Stimulated activated naive CD4-positive, alpha-beta T cell (primary cell): ENCODE results near the gene KRT84.
A peak's percentile ranks its signal among the peaks of the same experiment; 100 is the strongest.

ENCODE experiments used
- DNase-seq, 6 experiments: peaks; one replicate each; lab custom pipeline; 2025; lab: John Stamatoyannopoulos, UW

The KRT84 gene

GRCh38 chr12:52383331-52383730 is 2.1 kb downstream of the KRT84 start:
- DNase-seq, result no peak

- DNase-seq, result peak in 2 of 6 experiments; percentile 10 to 11
Measured at GRCh38 chr12:52382854-52383253, 2.6 kb downstream of the KRT84 start.

GRCh38 chr12:52381206-52381605 is 4.2 kb downstream of the KRT84 start:
- no peak for DNase-seq

GRCh38 chr12:52380271-52380694 is 5.2 kb downstream of the KRT84 start:
- no peak for DNase-seq

GRCh38 chr12:52379536-52379935 is 5.9 kb downstream of the KRT84 start:
- no peak for DNase-seq

GRCh38 chr12:52378091-52378490 is 7.4 kb downstream of the KRT84 start:
- DNase-seq, result no peak

GRCh38 chr12:52377266-52377665 is 8.2 kb downstream of the KRT84 start:
- no peak for DNase-seq

- DNase-seq, result peak; percentile 4 to 38 (median 20)
Measured at GRCh38 chr12:52372216-52373154, 13.0 kb downstream of the KRT84 start.

- DNase-seq, result no peak
Measured at GRCh38 chr12:52371716-52372115, 13.7 kb downstream of the KRT84 start.

- no peak for DNase-seq
Measured at GRCh38 chr12:52370926-52371608, 14.4 kb downstream of the KRT84 start.

- DNase-seq, result no peak
Measured at GRCh38 chr12:52369809-52370208, 15.6 kb downstream of the KRT84 start.

GRCh38 chr12:52369211-52369610 is 16.2 kb downstream of the KRT84 start:
- no peak for DNase-seq

GRCh38 chr12:52368508-52368907 is 16.9 kb downstream of the KRT84 start:
- no peak for DNase-seq

GRCh38 chr12:52367876-52368275 is 17.6 kb downstream of the KRT84 start:
- DNase-seq, result no peak

GRCh38 chr12:52366738-52367485 is 18.5 kb downstream of the KRT84 start, which contains the start of gene KRT85:
TSS of gene KRT85 (minus strand) at chr12:52367481. CDS start at chr12:52367405, 76 bp downstream.
- DNase-seq, result no peak

GRCh38 chr12:52364901-52365489 is 20.5 kb downstream of the KRT84 start:
- DNase-seq, result no peak

GRCh38 chr12:52364061-52364460 is 21.4 kb downstream of the KRT84 start:
- DNase-seq, result no peak

GRCh38 chr12:52363111-52363679 is 22.3 kb downstream of the KRT84 start:
- DNase-seq, result no peak

- DNase-seq, result no peak
Measured at GRCh38 chr12:52362118-52362726, 23.2 kb downstream of the KRT84 start.

GRCh38 chr12:52361553-52361952 is 23.9 kb downstream of the KRT84 start:
- no peak for DNase-seq

- DNase-seq, result no peak
Measured at GRCh38 chr12:52360663-52361271, 24.7 kb downstream of the KRT84 start.
